GM19395 (cell line): ENCODE data around the gene RBBP8NL.

Experiments used
- ATAC-seq: cut with Tn5 transposase; IDR thresholded peaks from one replicate; pipeline ENCODE4 v1.9.1; 2021; ENCODE audit warnings: mild to moderate bottlenecking, moderate library complexity; ENCODE audit not compliant: unreplicated experiment

RBBP8NL gene

DNA sequence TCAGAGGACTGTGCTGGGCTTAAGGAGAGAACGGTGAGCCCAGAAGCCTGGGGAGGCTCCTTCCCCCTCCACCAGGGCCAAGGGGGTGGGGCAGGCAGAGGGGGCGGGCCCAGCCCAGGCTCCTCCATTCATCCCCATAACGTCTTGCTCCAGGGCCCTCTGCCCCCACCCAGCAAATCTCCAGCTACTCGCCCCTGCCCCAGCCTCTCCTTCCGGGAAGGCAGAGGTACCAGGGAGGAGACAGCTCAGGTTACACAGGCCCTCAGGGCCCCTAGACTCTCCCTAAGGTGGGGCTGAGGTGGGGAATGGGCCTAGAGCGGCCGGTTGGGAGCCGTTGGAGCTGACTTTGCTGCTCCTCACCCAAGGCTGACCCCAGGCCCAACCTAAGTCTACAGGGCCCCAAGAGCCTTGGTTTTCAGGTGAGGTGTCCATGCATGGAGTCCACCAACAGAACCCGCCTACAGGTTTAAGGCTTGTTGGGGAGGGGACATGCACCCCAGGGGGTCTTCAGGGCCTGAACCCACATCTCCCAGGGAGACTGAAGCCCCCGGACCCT is 61.4 kb downstream of the RBBP8NL start:
- no peak for ATAC-seq

DNA sequence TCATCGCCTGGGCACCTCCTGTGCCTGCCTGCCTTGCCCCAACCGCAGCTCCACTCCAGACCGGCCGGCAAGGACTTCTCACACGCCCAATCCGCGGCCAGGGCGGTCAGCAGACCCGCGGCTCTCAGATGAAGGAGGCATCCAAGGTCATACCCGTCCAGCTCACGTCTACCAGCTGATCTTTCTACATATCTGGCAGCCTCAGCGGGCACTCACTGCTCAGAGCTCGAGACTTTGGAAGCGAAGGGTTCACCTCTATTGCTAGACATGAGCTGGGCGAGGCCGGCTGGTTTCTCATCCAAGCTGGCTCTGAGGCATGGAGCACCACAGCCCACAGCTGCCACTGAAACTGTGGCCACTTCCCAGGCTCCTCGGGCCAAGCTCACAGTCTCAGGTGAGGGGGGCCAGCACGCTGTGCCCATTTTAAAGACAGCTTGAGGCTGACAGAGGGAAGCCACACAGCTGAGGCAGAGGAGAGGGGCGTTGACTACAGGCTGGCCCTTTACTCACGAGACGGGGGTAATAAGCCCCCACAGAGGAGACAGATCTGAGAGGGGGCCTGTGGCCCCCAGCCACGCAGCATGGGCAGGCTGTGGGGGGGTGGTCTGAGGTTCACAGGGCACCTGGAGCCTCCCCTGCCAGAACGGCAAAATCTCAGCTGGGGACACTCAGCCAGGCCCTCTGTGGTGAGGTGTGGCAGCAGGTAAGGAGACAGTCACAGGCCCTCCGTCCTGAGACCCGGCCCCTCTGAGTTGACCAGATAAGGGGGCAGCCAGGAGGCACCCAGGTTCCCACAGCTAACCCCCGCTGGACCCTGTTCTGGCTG is 62.2 kb downstream of the RBBP8NL start:
- no peak for ATAC-seq

DNA sequence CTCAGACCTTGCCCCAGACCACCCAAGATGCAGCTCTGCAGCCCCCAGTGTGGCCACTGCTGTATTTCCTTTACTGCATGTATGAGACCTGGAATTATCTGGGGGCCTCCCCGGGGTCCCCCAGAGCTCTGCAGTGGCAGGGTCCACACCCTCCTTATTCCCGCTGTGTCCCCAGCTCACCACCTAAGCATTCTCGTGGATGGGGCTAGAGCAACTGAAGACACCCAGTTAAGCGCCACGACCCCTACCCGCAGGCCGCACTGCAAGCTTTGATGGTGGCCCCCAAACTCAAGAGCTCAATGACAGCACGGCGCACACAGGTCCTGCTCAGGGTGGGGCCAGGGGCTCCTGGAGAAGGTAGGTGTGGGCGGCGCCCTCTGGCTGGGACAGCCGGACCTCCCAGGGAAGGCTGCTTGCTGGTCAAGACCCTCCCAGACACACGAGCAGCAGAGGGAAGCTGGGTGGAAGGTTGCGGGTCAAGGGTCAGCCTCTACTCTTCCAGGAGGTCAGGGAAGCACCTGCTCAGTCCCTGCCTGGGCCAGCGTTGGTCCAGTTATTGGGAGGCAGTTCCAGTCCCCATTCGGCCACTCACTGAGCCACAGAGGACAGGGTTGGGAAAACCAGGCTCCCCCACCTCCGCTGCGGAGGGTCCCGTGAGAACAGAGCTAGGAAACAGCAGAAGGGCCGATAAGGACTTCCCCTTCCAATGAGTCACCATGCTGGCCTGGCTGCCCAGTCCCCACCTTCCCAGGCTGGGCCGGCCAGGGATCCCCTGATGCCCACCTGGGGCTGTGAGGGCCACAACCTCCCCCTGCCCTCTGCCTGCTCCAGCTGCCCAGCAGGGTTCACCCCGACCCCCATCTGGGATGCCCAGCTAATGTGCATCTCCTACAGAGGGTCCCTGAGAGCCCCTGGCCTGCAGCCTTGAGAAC is 63.2 kb downstream of the RBBP8NL start:
- no peak for ATAC-seq

DNA sequence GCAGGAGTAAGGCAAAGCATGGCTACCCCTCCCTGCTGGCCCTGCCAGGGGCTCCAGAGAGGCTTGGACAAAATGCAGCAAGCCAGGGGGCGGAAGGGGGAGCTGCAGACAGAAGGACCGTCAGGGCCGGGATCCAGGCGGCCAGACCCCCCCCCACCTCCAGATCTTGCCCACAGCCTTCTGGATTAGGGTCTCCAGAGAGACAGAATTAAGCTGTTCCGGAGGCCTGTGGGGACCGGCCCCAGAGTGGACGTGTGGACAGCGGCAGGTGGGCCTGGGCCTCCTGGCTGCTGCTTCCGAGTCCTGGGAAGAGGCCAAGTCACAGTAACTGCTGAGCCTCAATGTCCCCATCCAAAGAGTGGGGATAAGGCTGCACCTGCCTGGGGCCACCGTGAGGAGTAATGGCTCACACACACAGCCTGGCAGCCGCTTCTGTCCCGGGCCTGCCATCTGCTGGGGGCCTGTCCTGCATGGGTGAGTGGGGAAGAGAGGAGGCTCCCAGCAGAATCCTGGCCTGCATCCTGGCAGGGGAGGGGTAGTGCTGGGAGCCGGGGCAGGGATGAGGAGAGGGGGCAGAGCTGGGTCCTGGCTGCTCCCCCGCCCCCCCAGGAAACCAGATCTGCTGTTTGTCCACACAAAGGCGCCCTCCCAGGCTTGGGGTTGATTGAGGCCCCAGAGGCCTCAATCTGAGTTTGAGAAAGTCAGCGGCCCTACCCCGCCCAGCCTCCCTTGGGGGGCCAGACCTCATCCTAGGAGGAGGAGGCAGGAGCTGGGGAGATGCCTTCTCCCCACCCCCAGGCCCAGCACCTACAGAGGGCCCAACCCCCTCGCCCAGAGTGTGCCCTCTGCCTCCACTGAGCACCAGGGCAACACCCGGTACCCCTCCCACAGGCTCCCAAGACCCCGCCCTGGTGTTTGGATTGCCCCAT is 64.1 kb downstream of the RBBP8NL start:
- ATAC-seq: no peak

DNA sequence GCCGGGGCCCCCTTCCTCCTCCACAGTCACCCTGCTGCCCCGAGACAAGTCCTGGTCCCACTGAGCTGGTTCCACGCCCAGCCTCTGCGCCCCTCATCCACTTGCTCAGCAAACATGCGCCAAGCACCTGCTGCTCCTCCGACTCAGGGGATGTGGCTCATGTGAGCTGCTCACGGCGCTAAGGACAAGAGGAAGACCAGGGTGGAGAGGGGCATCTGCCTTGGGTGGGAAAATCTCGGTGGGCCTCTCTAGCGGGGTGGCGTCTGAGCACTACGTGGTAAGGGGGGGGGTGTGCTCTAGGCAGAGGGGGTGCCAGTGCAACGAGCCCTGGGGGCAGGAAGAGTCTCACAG is 64.8 kb downstream of the RBBP8NL start:
- ATAC-seq: no peak

GRCh38 chr20:62361799-62362589 is 65.3 kb downstream of the RBBP8NL start:
- no peak for ATAC-seq

- ATAC-seq: no peak
Observed at GRCh38 chr20:62360854-62361798, 66.2 kb downstream of the RBBP8NL start.
